ENCODE data around the gene SPATA9.

SPATA9 gene

DNA sequence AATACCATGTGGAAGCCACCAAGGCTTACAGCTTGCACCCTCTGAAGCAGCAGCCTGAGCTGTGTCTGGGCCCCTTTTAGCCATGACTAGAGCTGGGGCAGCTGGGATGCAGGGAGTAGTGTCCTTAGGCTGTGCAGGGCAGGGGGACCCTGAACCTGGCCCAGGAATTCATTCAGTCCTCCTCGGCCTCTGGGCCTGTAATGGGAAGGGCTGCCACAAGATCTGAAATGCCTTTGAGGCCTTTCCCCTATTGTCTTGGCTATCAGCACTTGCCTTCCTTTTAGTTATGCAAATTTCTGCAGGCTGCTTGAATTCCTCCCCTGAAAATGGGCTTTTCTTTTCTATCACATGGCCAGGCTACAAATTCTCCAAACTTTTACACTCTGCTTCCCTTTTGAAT is 53.9 kb downstream of the SPATA9 start:
- Histone ChIP-seq H2BK120ac (ENCODE audit: insufficient read depth, low read length, poor library complexity) (no peak overlapping the region), H4K12ac (ENCODE audit: low read depth, low read length) (no peak overlapping the region), H3K14ac (ENCODE audit: low read length) (no peak overlapping the region), H3K79me2 (ENCODE audit: control insufficient read depth, insufficient read depth, low read length, poor library complexity) (no peaks in the 10 kb centered on the region), H2BK5ac (ENCODE audit: low read depth, low read length, poor library complexity) (no peak overlapping the region), H3K4me2 (ENCODE audit: low read length) (no peak overlapping the region), H3K23ac (ENCODE audit: low read length) (no peak overlapping the region), H2AFZ (ENCODE audit: insufficient read depth, low read length, poor library complexity) (no peak overlapping the region), H3K9ac (ENCODE audit: low read length) (no peak overlapping the region), H3K27ac (ENCODE audit: low read depth, low read length) (no peak overlapping the region), H3K18ac (ENCODE audit: low read length) (no peak overlapping the region), H3K4ac (ENCODE audit: low read depth, low read length) (no peak overlapping the region), H3K27me3 (ENCODE audit: insufficient read depth, low read length) (no peaks in the 10 kb centered on the region), H4K91ac (ENCODE audit: low read depth, low read length) (no peak overlapping the region), H3K4me3 (ENCODE audit: low read depth, low read length) (no peak overlapping the region), H3K9me3 (ENCODE audit: insufficient read depth, low read depth, low read length) (peaks cover 2% of the 10 kb centered on the region), H2AK5ac (ENCODE audit: low read length) (no peak overlapping the region), H2BK12ac (ENCODE audit: low read length) (no peak overlapping the region), H4K8ac (ENCODE audit: low read depth, low read length) (no peak overlapping the region), H3K4me1 (ENCODE audit: control insufficient read depth in 1 of 2, insufficient read depth in 2 of 2, low read length in 2 of 2) (no peaks in the 10 kb centered on the region), H3K79me1 (ENCODE audit: low read length) (no peaks in the 10 kb centered on the region), H3K36me3 (ENCODE audit: control insufficient read depth in 1 of 2, insufficient read depth in 2 of 2, low read length in 2 of 2) (no peaks in the 10 kb centered on the region)
- WGBS (ENCODE audit: extremely low coverage, insufficient coverage, insufficient read length): no CpG with 5 or more reads among the region's 1 CpG
- DNase-seq: peak in 1 of 2 donors; percentile 33

DNA sequence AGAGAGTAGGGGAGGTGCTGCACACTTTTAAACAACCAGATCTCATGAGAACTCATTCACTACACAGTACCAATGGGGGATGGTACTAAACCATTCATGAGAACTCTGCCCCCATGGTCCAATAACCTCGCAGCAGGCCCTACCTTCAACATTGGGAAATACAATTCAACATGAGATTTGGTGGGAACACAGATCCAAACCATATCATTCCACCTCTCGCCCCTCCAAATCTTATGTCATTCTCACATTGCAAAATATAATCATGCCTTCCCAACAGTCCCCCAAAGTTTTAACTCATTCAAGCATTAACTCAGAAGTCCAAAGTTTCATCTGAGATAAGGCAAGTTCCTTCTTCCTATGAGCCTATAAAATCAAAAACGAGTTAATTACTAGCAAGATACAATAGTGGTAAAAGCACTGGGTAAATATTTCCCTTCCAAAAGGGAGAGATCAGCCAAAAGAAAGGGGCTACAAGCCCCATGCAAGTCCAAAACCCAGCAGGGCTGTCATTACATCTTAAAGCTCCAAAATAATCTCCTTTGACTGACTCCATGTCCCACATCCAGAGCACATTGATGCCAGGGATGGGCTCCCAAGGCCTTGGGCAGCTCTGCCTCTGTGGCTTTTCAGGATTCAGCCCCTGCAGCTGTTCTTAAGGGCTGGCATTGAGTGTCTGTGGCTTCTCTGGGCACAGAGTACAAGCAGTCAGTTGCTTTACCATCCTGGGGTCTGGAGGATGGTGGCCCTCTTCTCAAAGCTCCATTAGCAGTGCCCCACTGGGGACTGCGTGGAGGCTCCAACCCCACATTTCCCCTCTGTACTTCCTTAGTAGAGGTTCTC is 54.6 kb downstream of the SPATA9 start:
- Histone ChIP-seq H3K18ac (ENCODE audit: low read length) (no peak overlapping the region), H2BK12ac (ENCODE audit: low read length) (no peak overlapping the region), H3K4me2 (ENCODE audit: low read length) (no peak overlapping the region), H3K14ac (ENCODE audit: low read length) (no peak overlapping the region), H3K27ac (ENCODE audit: low read depth, low read length) (no peak overlapping the region), H2AK5ac (ENCODE audit: low read length) (no peak overlapping the region), H2BK5ac (ENCODE audit: low read depth, low read length, poor library complexity) (no peak overlapping the region), H3K23ac (ENCODE audit: low read length) (no peak overlapping the region), H3K4me1 (ENCODE audit: control insufficient read depth in 1 of 2, insufficient read depth in 2 of 2, low read length in 2 of 2) (no peaks in the 10 kb centered on the region), H4K8ac (ENCODE audit: low read depth, low read length) (no peak overlapping the region), H3K9me3 (ENCODE audit: insufficient read depth, low read depth, low read length) (peaks cover 2% of the 10 kb centered on the region), H3K79me2 (ENCODE audit: control insufficient read depth, insufficient read depth, low read length, poor library complexity) (no peaks in the 10 kb centered on the region), H2AFZ (ENCODE audit: insufficient read depth, low read length, poor library complexity) (no peak overlapping the region), H2BK120ac (ENCODE audit: insufficient read depth, low read length, poor library complexity) (no peak overlapping the region), H4K91ac (ENCODE audit: low read depth, low read length) (no peak overlapping the region), H3K4me3 (ENCODE audit: low read depth, low read length) (no peak overlapping the region), H4K12ac (ENCODE audit: low read depth, low read length) (no peak overlapping the region), H3K79me1 (ENCODE audit: low read length) (no peaks in the 10 kb centered on the region), H3K36me3 (ENCODE audit: control insufficient read depth in 1 of 2, insufficient read depth in 2 of 2, low read length in 2 of 2) (no peaks in the 10 kb centered on the region), H3K27me3 (ENCODE audit: insufficient read depth, low read length) (peaks cover 1% of the 10 kb centered on the region), H3K9ac (ENCODE audit: low read length) (no peak overlapping the region), H3K4ac (ENCODE audit: low read depth, low read length) (no peak overlapping the region)
- no peak for DNase-seq
- no CpG with 5 or more reads among the region's 4 CpGs for WGBS (ENCODE audit: extremely low coverage, insufficient coverage, insufficient read length)

DNA sequence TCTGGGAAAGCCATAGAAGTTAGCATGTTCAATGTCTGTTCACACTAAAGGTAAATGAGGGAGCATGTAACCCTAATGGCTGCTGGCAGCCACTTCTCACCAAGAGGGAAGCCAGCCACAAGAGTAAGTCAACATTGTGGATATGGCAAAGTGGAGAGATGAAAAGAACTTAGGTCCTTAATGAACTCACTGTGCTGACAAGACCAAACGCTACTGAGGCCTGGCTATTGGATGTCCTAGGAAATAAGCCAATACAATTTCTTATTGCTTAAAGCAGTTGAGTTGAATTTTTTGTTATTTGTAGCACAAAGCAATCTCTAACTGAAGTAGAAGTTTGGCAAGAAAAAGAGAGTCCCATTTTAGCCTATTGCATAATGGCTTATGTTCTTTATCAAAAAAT is 56.1 kb downstream of the SPATA9 start:
- Histone ChIP-seq H3K79me1 (ENCODE audit: low read length) (no peaks in the 10 kb centered on the region), H3K4me1 (ENCODE audit: control insufficient read depth in 1 of 2, insufficient read depth in 2 of 2, low read length in 2 of 2) (no peaks in the 10 kb centered on the region), H3K4ac (ENCODE audit: low read depth, low read length) (no peak overlapping the region), H3K36me3 (ENCODE audit: control insufficient read depth in 1 of 2, insufficient read depth in 2 of 2, low read length in 2 of 2) (no peaks in the 10 kb centered on the region), H3K9ac (ENCODE audit: low read length) (no peak overlapping the region), H2AK5ac (ENCODE audit: low read length) (no peak overlapping the region), H2BK120ac (ENCODE audit: insufficient read depth, low read length, poor library complexity) (no peak overlapping the region), H4K8ac (ENCODE audit: low read depth, low read length) (no peak overlapping the region), H3K18ac (ENCODE audit: low read length) (no peak overlapping the region), H2BK5ac (ENCODE audit: low read depth, low read length, poor library complexity) (no peak overlapping the region), H2BK12ac (ENCODE audit: low read length) (no peak overlapping the region), H3K23ac (ENCODE audit: low read length) (no peak overlapping the region), H3K9me3 (ENCODE audit: insufficient read depth, low read depth, low read length) (peaks cover 2% of the 10 kb centered on the region), H3K27ac (ENCODE audit: low read depth, low read length) (no peak overlapping the region), H4K12ac (ENCODE audit: low read depth, low read length) (no peak overlapping the region), H2AFZ (ENCODE audit: insufficient read depth, low read length, poor library complexity) (no peak overlapping the region), H4K91ac (ENCODE audit: low read depth, low read length) (no peak overlapping the region), H3K14ac (ENCODE audit: low read length) (no peak overlapping the region), H3K4me3 (ENCODE audit: low read depth, low read length) (no peak overlapping the region), H3K79me2 (ENCODE audit: control insufficient read depth, insufficient read depth, low read length, poor library complexity) (no peaks in the 10 kb centered on the region), H3K27me3 (ENCODE audit: insufficient read depth, low read length) (peaks cover 3% of the 10 kb centered on the region), H3K4me2 (ENCODE audit: low read length) (no peak overlapping the region)
- no peak for DNase-seq
- WGBS (ENCODE audit: extremely low coverage, insufficient coverage, insufficient read length): no CpG with 5 or more reads among the region's 1 CpG

DNA sequence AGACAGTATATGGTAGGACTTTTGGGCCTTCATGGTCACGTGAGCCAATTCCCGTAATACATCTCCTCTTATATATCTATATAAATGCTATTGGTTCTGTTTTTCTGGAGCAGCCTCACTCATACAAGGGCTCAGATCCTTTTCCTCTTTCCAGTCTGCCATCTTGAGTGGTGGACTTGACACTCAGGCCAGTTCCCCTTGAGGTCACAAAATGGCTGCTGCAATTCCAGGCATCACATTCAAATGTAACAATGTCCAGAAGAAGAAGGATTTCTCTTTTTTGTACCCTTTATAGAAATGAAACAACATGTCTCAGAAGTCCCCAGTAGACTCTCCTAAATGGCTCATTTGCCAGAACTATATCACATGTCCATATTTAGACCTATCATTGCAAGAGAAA is 58.4 kb downstream of the SPATA9 start:
- Histone ChIP-seq H3K27ac (ENCODE audit: low read depth, low read length) (no peak overlapping the region), H3K79me1 (ENCODE audit: low read length) (no peaks in the 10 kb centered on the region), H3K79me2 (ENCODE audit: control insufficient read depth, insufficient read depth, low read length, poor library complexity) (no peaks in the 10 kb centered on the region), H3K9ac (ENCODE audit: low read length) (no peak overlapping the region), H2AK5ac (ENCODE audit: low read length) (no peak overlapping the region), H2BK5ac (ENCODE audit: low read depth, low read length, poor library complexity) (no peak overlapping the region), H3K14ac (ENCODE audit: low read length) (no peak overlapping the region), H3K18ac (ENCODE audit: low read length) (no peak overlapping the region), H3K4me2 (ENCODE audit: low read length) (no peak overlapping the region), H4K91ac (ENCODE audit: low read depth, low read length) (no peak overlapping the region), H2BK12ac (ENCODE audit: low read length) (no peak overlapping the region), H2AFZ (ENCODE audit: insufficient read depth, low read length, poor library complexity) (no peak overlapping the region), H4K12ac (ENCODE audit: low read depth, low read length) (no peak overlapping the region), H3K23ac (ENCODE audit: low read length) (no peak overlapping the region), H3K9me3 (ENCODE audit: insufficient read depth, low read depth, low read length) (peaks cover 4% of the 10 kb centered on the region), H3K4me3 (ENCODE audit: low read depth, low read length) (no peak overlapping the region), H2BK120ac (ENCODE audit: insufficient read depth, low read length, poor library complexity) (no peak overlapping the region), H3K4me1 (ENCODE audit: control insufficient read depth in 1 of 2, insufficient read depth in 2 of 2, low read length in 2 of 2) (peaks cover 7 to 18% of the 10 kb centered on the region in 2 experiments), H4K8ac (ENCODE audit: low read depth, low read length) (no peak overlapping the region), H3K36me3 (ENCODE audit: control insufficient read depth in 1 of 2, insufficient read depth in 2 of 2, low read length in 2 of 2) (no peaks in the 10 kb centered on the region), H3K4ac (ENCODE audit: low read depth, low read length) (no peak overlapping the region), H3K27me3 (ENCODE audit: insufficient read depth, low read length) (peaks cover 25% of the 10 kb centered on the region)
- no peak for DNase-seq
- WGBS (ENCODE audit: extremely low coverage, insufficient coverage, insufficient read length): no CpG with 5 or more reads among the region's 2 CpGs

Measured in trophoblast cell (in vitro differentiated cells and primary cell).